ENCODE data around the gene VWCE.

The VWCE gene

GRCh38 chr11:61329871-61330270 lies 34.8 kb upstream of the VWCE start:
- DNase-seq (ENCODE audit: low read depth in 2 of 2): no peak

- DNase-seq (ENCODE audit: low read depth in 2 of 2): no peak
These were observed 33.2 kb upstream of the VWCE start for GRCh38 chr11:61328351-61328750.

GRCh38 chr11:61327669-61328071 lies 32.6 kb upstream of the VWCE start:
- DNase-seq (ENCODE audit: low read depth in 2 of 2): no peak

DNA sequence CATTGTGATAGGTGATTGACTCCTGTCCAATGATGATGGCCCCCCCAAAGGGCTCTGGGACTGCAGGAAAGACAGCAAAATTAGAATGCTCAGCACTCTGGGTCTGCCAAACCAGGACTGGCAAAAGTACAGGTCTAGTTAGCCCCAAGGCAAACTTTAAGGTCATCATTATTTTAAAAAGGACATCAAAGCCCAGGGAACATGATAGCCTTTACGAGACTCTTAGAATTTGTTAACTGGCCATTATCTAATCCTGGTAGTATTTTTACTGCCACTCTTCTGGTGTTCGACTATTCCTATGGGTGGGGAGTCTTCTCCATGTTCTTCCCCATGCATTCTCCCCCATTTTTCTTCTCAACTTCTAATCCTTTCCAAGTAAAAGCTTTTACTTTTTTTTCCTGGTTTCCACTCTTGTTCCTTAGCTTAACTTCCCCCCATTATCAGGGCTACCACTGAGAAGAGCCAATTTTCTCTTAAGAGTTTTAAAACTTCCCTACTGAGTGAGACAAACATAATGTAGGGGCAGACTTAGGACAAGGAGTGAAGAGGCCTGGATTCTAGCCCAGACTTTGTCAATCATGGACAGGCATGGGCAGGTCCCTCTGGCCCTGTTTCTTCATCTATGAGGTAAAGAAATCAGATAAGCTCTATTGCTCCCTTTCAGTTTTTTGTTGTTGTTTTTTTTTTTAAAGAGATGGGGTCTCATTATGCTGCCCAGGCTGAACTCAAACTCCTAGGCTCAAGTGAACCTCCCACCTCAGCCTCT lies 30.7 kb upstream of the VWCE start:
- DNase-seq (ENCODE audit: low read depth in 2 of 2): no peak

GRCh38 chr11:61315260-61315659 lies 20.1 kb upstream of the VWCE start:
- DNase-seq (ENCODE audit: low read depth in 2 of 2): no peak

- DNase-seq (ENCODE audit: low read depth in 2 of 2): no peak
These were observed 15.6 kb upstream of the VWCE start for GRCh38 chr11:61310749-61311148.

GRCh38 chr11:61309739-61310138 lies 14.6 kb upstream of the VWCE start:
- peak; percentile 15 to 48 for DNase-seq (ENCODE audit: low read depth in 2 of 2)

- DNase-seq (ENCODE audit: low read depth in 2 of 2): no peak
These were observed 14.0 kb upstream of the VWCE start for GRCh38 chr11:61309141-61309540.

DNA sequence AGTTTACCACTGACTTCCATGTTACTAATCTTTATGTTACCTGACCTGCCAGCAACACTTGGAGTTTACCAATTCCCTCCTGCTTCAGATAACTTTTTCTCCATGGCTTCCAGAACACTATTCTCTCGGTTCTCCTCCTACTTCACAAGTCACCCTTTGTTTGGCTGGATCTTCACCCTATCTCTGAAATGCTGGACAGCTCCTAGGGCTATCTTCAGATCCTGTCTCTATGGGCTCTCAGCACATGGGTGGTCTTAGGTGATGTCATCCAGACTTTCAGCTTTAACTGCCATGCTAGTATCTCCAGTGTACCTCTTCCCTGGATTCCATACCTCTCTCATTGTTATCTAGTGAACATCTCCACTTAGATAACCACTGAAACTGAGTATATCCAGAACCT lies 12.2 kb upstream of the VWCE start:
- no peak for DNase-seq (ENCODE audit: low read depth in 2 of 2)

GRCh38 chr11:61306221-61306620 lies 11.1 kb upstream of the VWCE start:
- no peak for DNase-seq (ENCODE audit: low read depth in 2 of 2)

DNA sequence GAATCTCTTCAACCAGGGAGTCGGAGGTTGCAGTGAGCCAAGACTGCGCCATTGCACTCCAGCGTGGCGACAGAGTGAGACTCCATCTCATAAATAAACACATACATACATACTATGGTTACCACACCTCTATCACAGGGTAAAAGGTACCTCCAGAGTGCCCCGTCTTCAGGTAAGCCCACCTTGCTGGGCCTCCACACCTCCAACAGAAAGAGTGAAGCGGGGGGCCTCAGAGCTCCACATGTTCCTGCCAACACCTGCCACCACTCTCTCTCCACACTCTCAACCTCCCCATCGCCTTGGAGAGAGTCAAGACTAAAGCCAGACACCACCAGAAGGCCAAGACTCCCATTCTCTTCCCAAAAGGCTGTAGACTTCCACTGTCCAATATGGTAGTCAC lies 10.3 kb upstream of the VWCE start:
- DNase-seq (ENCODE audit: low read depth in 2 of 2): no peak

- DNase-seq (ENCODE audit: low read depth in 2 of 2): no peak
These were observed 8.6 kb upstream of the VWCE start for GRCh38 chr11:61303725-61304124.

GRCh38 chr11:61302550-61302949 lies 7.4 kb upstream of the VWCE start:
- no peak for DNase-seq (ENCODE audit: low read depth in 2 of 2)

DNA sequence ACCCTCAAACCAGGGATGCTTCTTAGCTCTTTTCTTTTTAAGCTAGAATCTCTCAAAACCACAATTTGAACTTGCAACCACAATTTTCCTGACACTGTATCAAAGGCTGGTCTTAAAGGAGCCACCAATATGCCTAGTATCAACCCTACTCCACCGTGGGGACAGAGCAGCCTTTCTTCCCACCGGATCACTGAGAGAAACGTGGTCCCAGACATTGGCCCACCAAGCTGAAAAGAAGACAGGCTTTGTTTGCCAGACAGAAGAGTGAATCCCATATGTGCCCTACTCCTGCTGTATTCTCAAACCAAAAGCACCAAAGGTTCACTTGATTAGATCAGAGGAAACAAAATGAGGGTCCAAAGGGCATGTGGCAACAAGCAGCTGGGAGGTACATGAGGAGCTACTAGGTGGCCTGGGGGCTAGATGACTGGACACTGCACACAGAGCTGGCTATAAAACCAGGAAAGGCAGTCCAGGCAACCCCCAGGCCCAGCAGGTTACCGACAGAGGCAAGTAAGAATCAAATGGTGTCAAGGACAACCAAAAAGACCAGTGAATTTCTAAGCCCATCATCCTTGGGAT lies 3.6 kb upstream of the VWCE start:
- DNase-seq (ENCODE audit: low read depth in 2 of 2): no peak

- no peak for DNase-seq (ENCODE audit: low read depth in 2 of 2)
These were observed 2.6 kb upstream of the VWCE start for GRCh38 chr11:61297746-61298145.

DNA sequence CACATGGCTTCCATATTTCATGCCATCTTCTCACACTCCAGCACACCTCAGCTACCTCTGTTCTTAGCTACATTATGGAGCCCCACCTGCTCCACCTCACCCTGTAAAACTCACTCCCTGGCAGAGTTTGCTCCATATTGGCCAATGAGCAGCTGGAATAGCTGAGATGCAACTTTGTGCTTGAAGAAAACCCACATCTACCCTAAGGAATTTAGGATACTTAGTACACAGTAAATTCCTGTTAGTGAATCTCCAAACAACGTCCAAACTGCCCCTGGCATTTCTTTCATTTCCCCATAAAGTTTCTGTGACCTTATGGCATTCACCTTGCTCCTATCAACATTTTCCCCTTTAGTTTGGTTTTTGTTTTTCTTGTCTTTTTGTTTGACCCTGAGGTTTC lies 2.2 kb upstream of the VWCE start:
- no peak for DNase-seq (ENCODE audit: low read depth in 2 of 2)

DNA sequence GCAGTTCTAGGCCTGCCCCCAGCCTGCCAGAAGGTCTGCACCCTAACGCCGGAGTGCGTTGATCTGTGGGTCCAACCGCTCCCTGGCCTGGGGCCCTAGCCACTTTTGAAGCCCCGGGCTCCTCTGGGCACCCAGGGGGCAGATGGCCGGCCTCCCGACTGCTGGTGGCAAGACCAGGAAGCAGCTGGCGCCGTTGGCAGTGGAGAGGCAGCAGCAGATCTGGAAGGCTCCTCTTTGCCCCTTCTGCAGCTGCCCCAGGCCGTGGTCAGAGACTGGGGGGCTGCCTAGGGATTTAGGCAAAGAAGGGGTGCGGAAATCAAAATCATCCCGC lies 445 bp upstream of the VWCE start:
- no peak for DNase-seq (ENCODE audit: low read depth in 2 of 2)

DNA sequence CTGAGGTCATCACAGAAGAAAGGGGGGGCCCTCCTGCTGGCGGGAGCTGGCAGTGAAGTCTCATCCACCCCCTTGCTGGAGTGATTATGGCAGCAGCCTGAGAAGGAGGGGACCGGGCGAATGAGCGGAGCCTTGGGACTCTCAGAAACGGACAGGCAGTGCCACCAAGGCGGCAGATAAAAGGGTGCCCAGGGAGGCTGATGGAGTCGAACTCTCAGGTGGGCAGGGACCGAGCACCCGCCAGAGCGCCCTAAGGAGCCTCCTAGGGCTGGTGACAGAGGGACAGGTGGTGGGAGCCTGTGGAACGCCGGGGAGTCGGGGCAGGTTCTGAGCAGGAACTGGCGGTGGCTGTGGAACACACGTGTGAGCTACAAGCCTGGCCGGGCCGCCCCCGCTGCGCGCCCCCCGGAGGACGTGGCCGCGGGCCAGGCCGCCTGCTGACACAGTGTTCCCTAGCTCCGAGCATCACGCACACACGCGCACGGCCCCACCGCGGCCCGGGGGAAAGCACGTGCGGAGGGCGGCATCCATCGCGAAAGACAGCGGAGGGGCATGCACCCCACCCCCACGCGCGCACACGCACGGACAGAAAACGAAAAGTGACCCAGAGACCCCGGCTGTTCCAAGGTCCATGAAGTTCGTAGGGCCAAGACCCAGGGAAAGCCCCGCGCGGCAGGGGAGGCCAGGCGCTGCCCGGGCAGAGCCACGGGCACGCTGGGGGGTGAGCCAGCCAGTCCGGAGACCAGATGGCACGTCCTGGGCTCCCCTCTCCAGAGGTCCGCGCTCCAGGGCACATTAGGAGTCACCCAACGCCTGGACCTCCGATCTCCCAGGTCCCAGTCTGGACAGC lies 1.0 kb downstream of the VWCE start:
- peak; percentile 42 to 50 for DNase-seq (ENCODE audit: low read depth in 2 of 2)

DNA sequence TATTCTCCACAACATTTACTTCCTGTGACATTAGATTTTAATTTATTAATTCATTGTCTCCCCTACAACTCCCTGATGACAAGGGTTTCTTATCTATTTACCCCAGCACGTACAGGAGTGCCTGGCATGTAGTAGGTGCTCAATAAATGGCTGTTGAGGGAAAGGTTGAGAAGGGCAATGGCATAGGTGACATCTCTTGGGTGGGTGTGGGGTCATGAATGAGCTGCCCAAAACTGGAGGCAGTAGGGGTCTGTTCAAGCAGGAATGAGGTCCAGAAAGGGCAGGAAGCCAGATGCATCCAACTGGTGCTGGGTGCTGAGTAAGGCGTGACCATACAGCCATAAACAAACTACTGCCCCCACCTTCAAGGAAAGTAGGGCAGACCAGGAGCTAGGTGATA lies 2.8 kb downstream of the VWCE start:
- DNase-seq (ENCODE audit: low read depth in 2 of 2): no peak

DNA sequence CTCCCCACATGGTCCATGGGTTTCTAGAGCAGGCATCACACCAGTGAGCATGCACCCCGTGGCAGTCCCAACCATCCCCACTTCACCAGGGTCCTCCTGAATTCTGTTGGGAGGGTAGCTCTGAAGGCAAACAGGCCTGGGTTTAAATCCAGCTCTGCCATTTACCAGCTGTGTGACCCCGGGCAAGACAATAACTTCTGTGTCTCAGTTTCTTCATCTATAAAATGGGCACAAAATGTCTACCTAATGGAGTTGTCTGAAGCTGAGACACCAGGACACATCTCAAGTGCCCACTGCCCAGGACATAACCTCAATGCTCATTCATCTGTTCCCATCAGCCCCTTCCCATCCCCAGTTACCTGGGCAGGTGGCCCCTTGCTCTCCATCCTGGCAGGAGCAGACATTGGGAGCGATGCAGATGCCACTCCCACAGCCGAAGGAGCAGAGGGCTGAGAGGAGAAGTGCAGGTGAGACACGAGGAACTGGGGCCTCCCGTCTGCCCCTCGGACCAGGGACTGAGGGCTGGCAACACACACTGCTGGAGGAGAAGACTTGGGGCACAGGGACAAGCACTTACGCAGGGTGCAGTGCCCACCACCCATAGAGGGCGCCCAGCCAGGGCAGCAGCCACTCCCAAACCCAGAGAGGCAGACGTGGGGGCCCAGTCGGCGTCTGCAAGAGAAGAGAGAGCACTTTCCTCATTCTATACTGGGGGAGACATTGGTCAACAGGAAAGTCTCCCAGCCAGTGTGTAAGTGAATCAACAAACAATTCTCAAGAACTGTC lies 4.0 kb downstream of the VWCE start:
- DNase-seq (ENCODE audit: low read depth in 2 of 2): no peak

DNA sequence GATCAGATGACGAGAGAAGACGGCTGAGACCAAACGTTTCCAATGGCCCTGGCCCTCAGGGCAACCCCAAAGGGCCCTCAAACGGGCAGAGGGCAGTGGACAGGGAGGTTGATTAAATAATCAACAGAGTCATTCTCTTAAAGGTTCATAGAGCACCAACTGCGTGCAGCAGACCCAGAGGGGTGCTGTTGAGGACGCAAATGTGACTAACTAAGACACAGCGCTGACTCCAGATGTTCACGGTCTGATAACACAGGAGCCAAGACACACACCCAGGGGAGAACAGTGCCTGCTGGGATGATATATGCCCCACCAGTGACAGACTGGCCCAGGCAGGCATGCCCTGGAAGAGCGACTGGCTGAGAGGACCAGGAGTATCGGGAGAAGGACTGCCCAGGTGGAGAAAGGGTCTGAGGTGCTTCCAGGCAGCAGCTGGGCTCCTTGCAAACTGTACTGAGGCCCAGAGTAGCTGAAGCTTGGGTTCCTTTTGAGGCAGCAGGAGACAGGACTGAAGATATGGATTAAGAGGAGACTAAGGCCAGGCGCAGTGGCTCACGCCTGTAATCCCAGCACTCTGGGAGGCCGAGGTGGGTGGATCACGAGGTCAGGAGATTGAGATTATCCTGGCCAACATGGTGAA lies 7.7 kb downstream of the VWCE start:
- DNase-seq (ENCODE audit: low read depth in 2 of 2): no peak

GRCh38 chr11:61283613-61284012 lies 11.5 kb downstream of the VWCE start:
- DNase-seq (ENCODE audit: low read depth in 2 of 2): no peak

All from stimulated activated CD8-positive, alpha-beta memory T cell treated with anti-CD3 and anti-CD28 coated beads, Interleukin-15, amount 100 ng/mL, for 48 hours (primary cell).